DMS114 treated with DMSO at 0.1 percent for 48 hours (cell line): ENCODE results near the gene HCAR2.
"Not testable (repeated sequence)": the region's sequence is repeated elsewhere in the genome, so short reads cannot be mapped to it uniquely, and the experiment has no call there.

Experiments used
- DNase-seq: peaks from one replicate; lab custom pipeline; 2025; ENCODE audit not compliant: unreplicated experiment; lab: John Stamatoyannopoulos, UW

The HCAR2 gene

GRCh38 chr12:122665759-122666158 is 37.4 kb downstream of the HCAR2 start:
- DNase-seq, result no peak

GRCh38 chr12:122665349-122665748 is 37.8 kb downstream of the HCAR2 start:
- DNase-seq, result no peak

DNA sequence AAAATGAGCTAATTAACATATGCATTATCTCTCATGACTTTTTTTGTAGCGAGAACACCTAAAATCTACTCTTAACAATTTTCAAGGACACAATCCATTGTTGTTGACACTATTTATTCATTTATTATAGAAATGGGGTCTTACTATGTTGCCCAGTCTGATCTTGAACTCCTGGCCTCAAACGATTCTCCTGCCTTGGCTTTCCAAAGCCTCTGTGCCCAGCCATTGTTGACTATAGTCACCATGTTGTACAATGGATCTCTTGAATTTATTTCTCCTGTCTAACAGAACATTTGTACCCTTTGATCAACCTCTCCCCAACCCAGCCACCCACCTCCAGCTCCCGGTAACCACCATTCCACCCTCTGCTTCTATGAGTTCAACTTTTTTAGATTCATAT is 41.2 kb downstream of the HCAR2 start:
- DNase-seq, result no peak

DNA sequence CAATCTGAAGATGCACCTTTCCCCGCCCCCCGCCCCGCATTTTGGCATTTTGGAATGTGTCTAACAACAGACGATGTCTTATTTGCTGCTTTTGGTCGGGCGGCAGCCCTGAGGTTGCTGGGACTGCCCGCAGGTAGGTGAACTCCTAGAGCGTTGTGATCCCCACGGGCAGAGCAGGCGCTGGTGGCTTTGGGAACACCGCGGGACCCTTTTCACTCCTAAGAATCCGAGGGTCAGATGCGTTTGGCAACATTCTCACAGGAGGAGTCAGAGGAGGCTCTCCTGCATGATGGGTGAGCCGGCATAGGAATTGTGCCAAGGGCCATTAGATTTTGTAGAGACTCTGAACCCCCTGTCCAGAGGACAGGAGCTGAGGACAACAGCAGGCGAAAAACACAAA is 41.9 kb downstream of the HCAR2 start:
- no peak for DNase-seq

- no peak for DNase-seq
These were observed 43.6 kb downstream of the HCAR2 start for GRCh38 chr12:122659579-122659978.

GRCh38 chr12:122656298-122656697 is 46.9 kb downstream of the HCAR2 start:
- no peak for DNase-seq

DNA sequence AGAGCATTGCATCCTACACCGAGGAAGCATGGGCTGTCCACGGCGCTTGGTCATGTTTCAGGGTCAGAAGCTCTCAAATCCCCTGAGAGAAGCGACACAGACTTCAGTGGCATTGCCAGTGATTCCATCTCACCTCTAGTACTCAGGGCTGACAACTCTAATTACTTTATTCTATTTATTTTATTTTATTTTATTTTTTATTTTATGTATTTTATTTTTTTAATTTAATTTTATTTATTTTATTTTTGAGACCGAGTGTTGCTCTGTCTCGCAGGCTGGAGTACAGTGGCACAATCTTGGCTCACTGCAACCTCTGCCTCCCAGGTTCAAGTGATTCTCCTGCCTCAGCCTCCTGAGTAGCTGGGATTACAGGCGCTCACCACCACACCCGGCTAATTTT is 49.9 kb downstream of the HCAR2 start:
- not testable (repeated sequence) for DNase-seq

- no peak for DNase-seq
These were observed 51.5 kb downstream of the HCAR2 start for GRCh38 chr12:122651520-122652224.
